ENCODE data around the gene NEK9. TPM values are rescaled to one million over a fixed set of nuclear protein-coding genes. Genes with fewer than 3 reads are reported as not detected.

Gene NEK9
- total RNA-seq, 1 donor from 2014 or later, result 74.3 TPM

GRCh38 chr14:75170772-75171171 lies 43.9 kb upstream of the NEK9 start:
- no peak for DNase-seq (ENCODE audit: low spot score)
- TF ChIP-seq CTCF (IDR thresholded peaks at IDR 0.05; ENCODE audit: unreplicated experiment), result no peak
- Mint-ChIP-seq H3K36me3 (ENCODE audit: low read depth, unreplicated experiment) (peaks cover 3% of the 10 kb centered on the region), H3K4me1 (ENCODE audit: unreplicated experiment) (peaks cover 46% of the 10 kb centered on the region), H3K27ac (ENCODE audit: unreplicated experiment) (no peak overlapping the region), H3K9me3 (ENCODE audit: unreplicated experiment) (no peaks in the 10 kb centered on the region), H3K4me3 (ENCODE audit: unreplicated experiment) (no peak overlapping the region), H3K27me3 (ENCODE audit: unreplicated experiment) (peaks cover 2% of the 10 kb centered on the region)

GRCh38 chr14:75168586-75169335 lies 41.9 kb upstream of the NEK9 start:
- Mint-ChIP-seq H3K4me3 (ENCODE audit: unreplicated experiment) (no peak overlapping the region), H3K36me3 (ENCODE audit: low read depth, unreplicated experiment) (peaks cover 3% of the 10 kb centered on the region), H3K27ac (ENCODE audit: unreplicated experiment) (no peak overlapping the region), H3K27me3 (ENCODE audit: unreplicated experiment) (no peaks in the 10 kb centered on the region), H3K4me1 (ENCODE audit: unreplicated experiment) (peaks cover 37% of the 10 kb centered on the region), H3K9me3 (ENCODE audit: unreplicated experiment) (no peaks in the 10 kb centered on the region)
- DNase-seq (ENCODE audit: low spot score), result no peak
- TF ChIP-seq CTCF (IDR thresholded peaks at IDR 0.05; ENCODE audit: unreplicated experiment), result no peak

- TF ChIP-seq CTCF (IDR thresholded peaks at IDR 0.05; ENCODE audit: unreplicated experiment), result no peak
- DNase-seq (ENCODE audit: low spot score), result no peak
- Mint-ChIP-seq H3K27ac (ENCODE audit: unreplicated experiment) (no peak overlapping the region), H3K36me3 (ENCODE audit: low read depth, unreplicated experiment) (peaks cover 3% of the 10 kb centered on the region), H3K4me1 (ENCODE audit: unreplicated experiment) (peaks cover 30% of the 10 kb centered on the region), H3K4me3 (ENCODE audit: unreplicated experiment) (no peak overlapping the region), H3K27me3 (ENCODE audit: unreplicated experiment) (no peaks in the 10 kb centered on the region), H3K9me3 (ENCODE audit: unreplicated experiment) (no peaks in the 10 kb centered on the region)
Measured at GRCh38 chr14:75167325-75167724, 40.5 kb upstream of the NEK9 start.

GRCh38 chr14:75165586-75166391 lies 38.9 kb upstream of the NEK9 start:
- H3K9me3 Mint-ChIP-seq (ENCODE audit: unreplicated experiment), result no peaks in the 10 kb centered on the region
- peak overlapping the region; percentile 67 for H3K27ac Mint-ChIP-seq (ENCODE audit: unreplicated experiment)
- no peak for TF ChIP-seq CTCF (IDR thresholded peaks at IDR 0.05; ENCODE audit: unreplicated experiment)
- H3K27me3 Mint-ChIP-seq (ENCODE audit: unreplicated experiment), result no peaks in the 10 kb centered on the region
- DNase-seq (ENCODE audit: low spot score), result no peak
- H3K4me3 Mint-ChIP-seq (ENCODE audit: unreplicated experiment), result no peak overlapping the region
- peaks cover 25% of the 10 kb centered on the region for H3K4me1 Mint-ChIP-seq (ENCODE audit: unreplicated experiment)
- H3K36me3 Mint-ChIP-seq (ENCODE audit: low read depth, unreplicated experiment), result peaks cover under 1% of the 10 kb centered on the region

- H3K4me1 Mint-ChIP-seq (ENCODE audit: unreplicated experiment), result peaks cover 20% of the 10 kb centered on the region
- H3K27me3 Mint-ChIP-seq (ENCODE audit: unreplicated experiment), result no peaks in the 10 kb centered on the region
- H3K36me3 Mint-ChIP-seq (ENCODE audit: low read depth, unreplicated experiment), result no peaks in the 10 kb centered on the region
- no peaks in the 10 kb centered on the region for H3K9me3 Mint-ChIP-seq (ENCODE audit: unreplicated experiment)
- no peak for TF ChIP-seq CTCF (IDR thresholded peaks at IDR 0.05; ENCODE audit: unreplicated experiment)
- no peak overlapping the region for H3K4me3 Mint-ChIP-seq (ENCODE audit: unreplicated experiment)
- no peak overlapping the region for H3K27ac Mint-ChIP-seq (ENCODE audit: unreplicated experiment)
- DNase-seq (ENCODE audit: low spot score), result no peak
Measured at GRCh38 chr14:75164809-75165208, 38.0 kb upstream of the NEK9 start.

All from endothelial cell (in vitro differentiated cells).